GM12892 (cell line): ENCODE results near the gene TOR1AIP2.
"Not testable (repeated sequence)": the region's sequence is repeated elsewhere in the genome, so short reads cannot be mapped to it uniquely, and the experiment has no call there.

Experiments used
- DNase-seq: peaks from one replicate; pipeline ENCODE4 v3.0.0; 2011; ENCODE audit not compliant: insufficient read length
- FAIRE-seq: peaks from 2 replicates; lab custom pipeline; 2011; peaks lifted over from hg19 to GRCh38; lab: Jason Lieb, UNC
- POLR2A ChIP-seq: IDR thresholded peaks from 2 replicates; pipeline ENCODE4 v1.6.1; 2011; ENCODE audit warnings: low read depth, low read length, control low read depth
- POLR2AphosphoS5 ChIP-seq: IDR thresholded peaks from 2 replicates; pipeline ENCODE4 v1.6.1; 2011; ENCODE audit warnings: low read depth, low read length, control low read depth
- TAF1 ChIP-seq: IDR thresholded peaks from 2 replicates; pipeline ENCODE4 v1.6.1; 2011; ENCODE audit warnings: low read depth, mild to moderate bottlenecking, control low read depth, low read length, borderline replicate concordance

The TOR1AIP2 gene

GRCh38 chr1:179871940-179872339 is 5.7 kb downstream of the TOR1AIP2 start:
- DNase-seq (no peak), FAIRE-seq (no peak)
- TF ChIP-seq POLR2AphosphoS5 (no peak), POLR2A (no peak), TAF1 (no peak)

GRCh38 chr1:179870870-179871269 is 6.7 kb downstream of the TOR1AIP2 start:
- FAIRE-seq (no peak), DNase-seq (no peak)
- no peak for TF ChIP-seq POLR2A
- no peak for TF ChIP-seq POLR2AphosphoS5
- no peak for TF ChIP-seq TAF1

- FAIRE-seq (no peak), DNase-seq (no peak)
These were observed 9.9 kb downstream of the TOR1AIP2 start for GRCh38 chr1:179867493-179868330.

GRCh38 chr1:179866616-179867015 is 11.0 kb downstream of the TOR1AIP2 start:
- FAIRE-seq (no peak), DNase-seq (no peak)
- no peak for TF ChIP-seq POLR2AphosphoS5
- TF ChIP-seq TAF1, result no peak
- TF ChIP-seq POLR2A, result no peak

More at GRCh38 chr1:179867493-179868330, 9.9 kb downstream of the TOR1AIP2 start:
- no peak for TF ChIP-seq POLR2A
- TF ChIP-seq POLR2AphosphoS5, result no peak
- TF ChIP-seq TAF1, result no peak

- FAIRE-seq, result no peak
These were observed 12.2 kb downstream of the TOR1AIP2 start for GRCh38 chr1:179865377-179865776.

GRCh38 chr1:179860652-179861051 is 17.0 kb downstream of the TOR1AIP2 start:
- TF ChIP-seq TAF1 (no peak), POLR2A (no peak), POLR2AphosphoS5 (no peak)
- DNase-seq (no peak), FAIRE-seq (no peak)

More at GRCh38 chr1:179865377-179865776, 12.2 kb downstream of the TOR1AIP2 start:
- no peak for DNase-seq
- TF ChIP-seq POLR2AphosphoS5 (no peak), TAF1 (no peak), POLR2A (no peak)

GRCh38 chr1:179857009-179857408 is 20.6 kb downstream of the TOR1AIP2 start:
- DNase-seq (no peak), FAIRE-seq (no peak)
- TF ChIP-seq POLR2AphosphoS5, result no peak
- no peak for TF ChIP-seq TAF1
- TF ChIP-seq POLR2A, result no peak

- no peak for TF ChIP-seq POLR2AphosphoS5
- no peak for TF ChIP-seq POLR2A
- no peak for TF ChIP-seq TAF1
- no peak for DNase-seq
- no peak for FAIRE-seq
These were observed 21.3 kb downstream of the TOR1AIP2 start for GRCh38 chr1:179856296-179856695.

- DNase-seq, FAIRE-seq: not testable (repeated sequence)
These were observed 21.8 kb downstream of the TOR1AIP2 start for GRCh38 chr1:179855831-179856230.

GRCh38 chr1:179853102-179853501 is 24.5 kb downstream of the TOR1AIP2 start:
- FAIRE-seq, result no peak
- TF ChIP-seq POLR2A (no peak), POLR2AphosphoS5 (no peak)
- no peak for DNase-seq

- no peak for DNase-seq
- no peak for TF ChIP-seq POLR2A
- no peak for TF ChIP-seq TAF1
- no peak for TF ChIP-seq POLR2AphosphoS5
- no peak for FAIRE-seq
These were observed 29.4 kb downstream of the TOR1AIP2 start for GRCh38 chr1:179848233-179848632.

- no peak for FAIRE-seq
These were observed 37.5 kb downstream of the TOR1AIP2 start for GRCh38 chr1:179840107-179840506.

GRCh38 chr1:179836686-179837445 is 40.7 kb downstream of the TOR1AIP2 start:
- FAIRE-seq, result not testable (repeated sequence)

More at GRCh38 chr1:179840107-179840506, 37.5 kb downstream of the TOR1AIP2 start:
- TF ChIP-seq POLR2A (no peak), TAF1 (no peak), POLR2AphosphoS5 (no peak)
- DNase-seq, result no peak

More at GRCh38 chr1:179836686-179837445, 40.7 kb downstream of the TOR1AIP2 start:
- not testable (repeated sequence) for DNase-seq
